Measurements from ENCODE around the gene TGIF2. TPM values are rescaled to one million over a fixed set of nuclear protein-coding genes. Genes with fewer than 3 reads are reported as not detected.

The TGIF2 gene
- total RNA-seq, 1 experiment from 2014 or later, result 17.1 TPM

DNA sequence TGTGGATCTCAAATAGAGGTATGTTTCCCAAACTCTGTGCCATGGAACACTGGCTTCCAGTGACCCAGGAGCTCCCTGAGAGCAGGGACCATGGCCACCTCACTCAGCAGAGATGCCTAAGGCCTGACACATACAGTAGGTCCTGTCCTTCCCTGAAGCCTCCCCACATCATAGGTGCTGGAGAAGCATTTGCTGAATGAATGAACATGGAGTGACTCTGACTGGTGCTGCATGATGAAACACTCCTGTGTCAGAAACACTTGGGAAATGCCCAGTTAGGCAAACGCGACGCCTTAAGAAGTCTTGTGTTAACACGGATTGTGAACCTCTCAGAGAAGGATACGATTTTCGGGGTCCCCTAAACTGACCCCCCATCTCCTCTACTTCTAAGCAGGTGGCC, 58.2 kb downstream of the TGIF2 start:
- CTCF ChIA-PET, result no interaction called here
- no peaks in the 10 kb centered on the region for H3K9me3 ChIP-seq (ENCODE audit: control insufficient read depth in 1 of 2, insufficient read depth in 1 of 2, low read depth in 1 of 2, low read length in 2 of 2)
- POLR2A ChIA-PET, result no interaction called here
- DNase-seq (ENCODE audit: low read depth, low spot score) (no peak), ATAC-seq (no peak)
- RAD21 ChIA-PET (ENCODE audit: low non-redundant PET in 1 of 2, low total read pairs in 2 of 2, uncharacterized antibody in 2 of 2, unreplicated experiment in 2 of 2), result no interaction called here
- no peaks in the 10 kb centered on the region for H3K9me2 ChIP-seq (ENCODE audit: insufficient read depth)
- TF ChIP-seq JUND (IDR thresholded peaks at IDR 0.05), result no peak
- TF ChIP-seq TCF7L2 (IDR thresholded peaks at IDR 0.05; ENCODE audit: borderline replicate concordance, extremely low read depth, insufficient read depth, insufficient read length), result no peak
- no peak for TF ChIP-seq EGR1 (IDR thresholded peaks at IDR 0.05; ENCODE audit: low read depth)
- no peak for TF ChIP-seq CEBPB (IDR thresholded peaks at IDR 0.05; ENCODE audit: low read depth)
- no peak for TF ChIP-seq ZNF274 (IDR thresholded peaks at IDR 0.05; ENCODE audit: low read depth, low read length)
- TF ChIP-seq RAD21 (IDR thresholded peaks at IDR 0.05; ENCODE audit: low read depth), result no peak
- no peak for TF ChIP-seq FOSL1 (IDR thresholded peaks at IDR 0.05; ENCODE audit: low read depth)
- TF ChIP-seq CBX3 (IDR thresholded peaks at IDR 0.05; ENCODE audit: low read depth), result no peak
- TF ChIP-seq POLR2AphosphoS5 (IDR thresholded peaks at IDR 0.05; ENCODE audit: low read depth, low read length), result no peak
- TF ChIP-seq, protein P1, sequence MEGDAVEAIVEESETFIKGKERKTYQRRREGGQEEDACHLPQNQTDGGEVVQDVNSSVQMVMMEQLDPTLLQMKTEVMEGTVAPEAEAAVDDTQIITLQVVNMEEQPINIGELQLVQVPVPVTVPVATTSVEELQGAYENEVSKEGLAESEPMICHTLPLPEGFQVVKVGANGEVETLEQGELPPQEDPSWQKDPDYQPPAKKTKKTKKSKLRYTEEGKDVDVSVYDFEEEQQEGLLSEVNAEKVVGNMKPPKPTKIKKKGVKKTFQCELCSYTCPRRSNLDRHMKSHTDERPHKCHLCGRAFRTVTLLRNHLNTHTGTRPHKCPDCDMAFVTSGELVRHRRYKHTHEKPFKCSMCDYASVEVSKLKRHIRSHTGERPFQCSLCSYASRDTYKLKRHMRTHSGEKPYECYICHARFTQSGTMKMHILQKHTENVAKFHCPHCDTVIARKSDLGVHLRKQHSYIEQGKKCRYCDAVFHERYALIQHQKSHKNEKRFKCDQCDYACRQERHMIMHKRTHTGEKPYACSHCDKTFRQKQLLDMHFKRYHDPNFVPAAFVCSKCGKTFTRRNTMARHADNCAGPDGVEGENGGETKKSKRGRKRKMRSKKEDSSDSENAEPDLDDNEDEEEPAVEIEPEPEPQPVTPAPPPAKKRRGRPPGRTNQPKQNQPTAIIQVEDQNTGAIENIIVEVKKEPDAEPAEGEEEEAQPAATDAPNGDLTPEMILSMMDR (IDR thresholded peaks at IDR 0.05 in 2 of 3, conservative IDR thresholded peaks at IDR 0.05 in 1 of 3; ENCODE audit: borderline replicate concordance in 1 of 3, insufficient read depth in 1 of 3, low read depth in 2 of 3, low read length in 2 of 3), result no peak
- TF ChIP-seq SRF (IDR thresholded peaks at IDR 0.05; ENCODE audit: low read depth), result no peak
- TF ChIP-seq YY1 (IDR thresholded peaks at IDR 0.05; ENCODE audit: extremely low read depth, insufficient replicate concordance, low read depth, low read length), result no peak
- H3K36me3 ChIP-seq (ENCODE audit: control insufficient read depth in 1 of 2, insufficient read depth in 2 of 2, low read length in 2 of 2), result no peaks in the 10 kb centered on the region
- H3K9ac ChIP-seq (ENCODE audit: low read length), result no peak overlapping the region
- no peak overlapping the region for H3K4me2 ChIP-seq (ENCODE audit: low read length)
- H3K4me3 ChIP-seq (replicated peaks in 1 of 2; ENCODE audit: low read depth in 1 of 2, low read length in 2 of 2), result no peak overlapping the region
- no peaks in the 10 kb centered on the region for H3K79me2 ChIP-seq (ENCODE audit: insufficient read depth, low read length)
- no TSS peak for BruUV-seq (replicated peaks)
- no peaks in the 10 kb centered on the region for H4K20me1 ChIP-seq (ENCODE audit: insufficient read depth)
- intact Hi-C loops (cut with micrococcal nuclease), result no loop called here
- no peak overlapping the region for H2AFZ ChIP-seq (ENCODE audit: low read depth, low read length, poor library complexity, severe bottlenecking)
- H3K27me3 ChIP-seq (ENCODE audit: insufficient read depth, low read length), result no peaks in the 10 kb centered on the region
- no peak overlapping the region for H3K27ac ChIP-seq (ENCODE audit: low read depth, low read length)
- H3K4me1 ChIP-seq (ENCODE audit: control insufficient read depth in 1 of 2, insufficient read depth in 2 of 2, low read length in 2 of 2), result no peaks in the 10 kb centered on the region
